ENCODE measurements around the gene JPT1. TPM values are rescaled to one million over a fixed set of nuclear protein-coding genes. Genes with fewer than 3 reads are reported as not detected.

The JPT1 gene
- total and polyA plus RNA-seq, 4 donors = 35.1 to 140 (median 97.1) TPM

- peaks cover 0 to 16% (median 5%) of the 10 kb centered on the region in 4 donors for H3K36me3 ChIP-seq (ENCODE audit: control insufficient read depth in 4 of 4, insufficient read depth in 4 of 4, low read length in 4 of 4)
- 80 to 86% methylated on average over 2 of the region's 2 CpGs for WGBS, 2 donors
- H3K4me3 ChIP-seq = no peak overlapping the region
- H3K9ac ChIP-seq (ENCODE audit: insufficient read depth in 1 of 2, low read length in 2 of 2) = no peak overlapping the region
- H3K27ac ChIP-seq (ENCODE audit: low read depth in 1 of 2, low read length in 1 of 2) = no peak overlapping the region
- H3K27me3 ChIP-seq (ENCODE audit: control insufficient read depth in 3 of 3, insufficient read depth in 3 of 3, low read length in 2 of 3) = peaks cover 0 to 4% (median 0%) of the 10 kb centered on the region in 3 donors
- DNase-seq (no peak), ATAC-seq (ENCODE audit: insufficient read depth, low FRiP score) (no peak)
- peaks cover 0 to 12% (median 5%) of the 10 kb centered on the region in 5 donors for H3K4me1 ChIP-seq (ENCODE audit: control insufficient read depth in 5 of 5, insufficient read depth in 5 of 5, low read length in 5 of 5)
- no peaks in the 10 kb centered on the region for H3K9me3 ChIP-seq (ENCODE audit: control insufficient read depth in 4 of 4, insufficient read depth in 3 of 4, low read length in 3 of 4)
- TF ChIP-seq, protein P1, sequence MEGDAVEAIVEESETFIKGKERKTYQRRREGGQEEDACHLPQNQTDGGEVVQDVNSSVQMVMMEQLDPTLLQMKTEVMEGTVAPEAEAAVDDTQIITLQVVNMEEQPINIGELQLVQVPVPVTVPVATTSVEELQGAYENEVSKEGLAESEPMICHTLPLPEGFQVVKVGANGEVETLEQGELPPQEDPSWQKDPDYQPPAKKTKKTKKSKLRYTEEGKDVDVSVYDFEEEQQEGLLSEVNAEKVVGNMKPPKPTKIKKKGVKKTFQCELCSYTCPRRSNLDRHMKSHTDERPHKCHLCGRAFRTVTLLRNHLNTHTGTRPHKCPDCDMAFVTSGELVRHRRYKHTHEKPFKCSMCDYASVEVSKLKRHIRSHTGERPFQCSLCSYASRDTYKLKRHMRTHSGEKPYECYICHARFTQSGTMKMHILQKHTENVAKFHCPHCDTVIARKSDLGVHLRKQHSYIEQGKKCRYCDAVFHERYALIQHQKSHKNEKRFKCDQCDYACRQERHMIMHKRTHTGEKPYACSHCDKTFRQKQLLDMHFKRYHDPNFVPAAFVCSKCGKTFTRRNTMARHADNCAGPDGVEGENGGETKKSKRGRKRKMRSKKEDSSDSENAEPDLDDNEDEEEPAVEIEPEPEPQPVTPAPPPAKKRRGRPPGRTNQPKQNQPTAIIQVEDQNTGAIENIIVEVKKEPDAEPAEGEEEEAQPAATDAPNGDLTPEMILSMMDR (IDR thresholded peaks at IDR 0.05; ENCODE audit: control extremely low read depth, extremely low read depth) = no peak
Observed at GRCh38 chr17:75108193-75108592, 46.1 kb downstream of the JPT1 start.

DNA sequence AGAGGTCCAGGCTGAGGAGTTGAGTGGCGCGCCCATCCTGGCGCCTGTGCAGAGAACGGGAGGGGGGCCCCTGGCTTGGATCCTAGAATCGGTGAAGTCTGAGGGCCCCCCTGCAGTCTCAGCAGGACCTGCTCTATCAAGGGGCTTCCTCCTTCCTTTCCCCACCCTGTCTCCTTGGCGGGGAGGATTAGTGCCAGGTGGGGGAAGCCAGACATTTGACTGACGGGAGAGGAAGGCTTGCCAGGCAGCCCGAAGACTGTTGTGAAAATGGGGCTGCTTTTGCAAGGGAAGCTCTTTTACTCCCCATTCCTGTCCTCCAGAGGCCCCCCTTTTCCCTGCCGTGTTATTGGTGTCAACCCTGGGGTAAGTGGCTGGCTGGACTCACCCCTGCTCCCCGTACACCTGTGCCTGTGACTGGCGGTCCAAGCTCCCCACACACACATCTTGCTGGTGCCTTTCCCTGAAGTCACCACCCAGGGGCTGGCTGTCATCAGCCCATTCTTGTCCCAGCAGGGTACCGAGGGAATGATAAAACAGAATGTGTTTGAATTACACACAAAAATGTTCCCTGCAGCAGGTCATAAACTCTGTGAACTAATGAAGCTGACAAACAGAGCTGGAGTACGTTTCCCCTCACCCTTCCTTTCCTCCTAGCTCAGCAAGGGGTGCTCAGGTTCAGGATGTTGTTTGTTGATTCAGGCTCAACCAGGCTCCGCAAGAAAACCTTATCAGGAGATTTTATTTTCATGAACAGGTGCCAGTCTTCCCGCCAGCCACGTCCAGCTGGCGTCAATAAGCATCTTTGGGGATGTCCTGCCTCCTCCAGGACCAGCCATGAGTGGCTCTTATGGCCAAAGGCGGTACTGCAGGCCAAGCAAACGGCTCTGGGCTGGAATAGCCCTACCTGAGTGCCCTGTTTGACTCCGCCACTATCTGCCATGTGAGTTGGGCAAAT is 48.9 kb downstream of the JPT1 start:
- peaks cover 0 to 9% (median 0%) of the 10 kb centered on the region in 5 donors for H3K4me1 ChIP-seq (ENCODE audit: control insufficient read depth in 5 of 5, insufficient read depth in 5 of 5, low read length in 5 of 5)
- H3K36me3 ChIP-seq (ENCODE audit: control insufficient read depth in 4 of 4, insufficient read depth in 4 of 4, low read length in 4 of 4) = peaks cover 0 to 16% (median 8%) of the 10 kb centered on the region in 4 donors
- TF ChIP-seq, protein P1 (IDR thresholded peaks at IDR 0.05; ENCODE audit: control extremely low read depth, extremely low read depth) = peak; percentile 45
- no peak overlapping the region for H3K4me3 ChIP-seq
- no peak overlapping the region for H3K9ac ChIP-seq (ENCODE audit: insufficient read depth in 1 of 2, low read length in 2 of 2)
- WGBS, 2 donors = 56 to 64% methylated on average over 20 of the region's 20 CpGs
- peaks cover 0 to 4% (median 0%) of the 10 kb centered on the region in 3 donors for H3K27me3 ChIP-seq (ENCODE audit: control insufficient read depth in 3 of 3, insufficient read depth in 3 of 3, low read length in 2 of 3)
- H3K9me3 ChIP-seq (ENCODE audit: control insufficient read depth in 4 of 4, insufficient read depth in 3 of 4, low read length in 3 of 4) = peaks cover 0 to under 1% (median 0%) of the 10 kb centered on the region in 4 donors
- ATAC-seq (ENCODE audit: insufficient read depth, low FRiP score) (peak; percentile 58), DNase-seq (no peak)
- peak overlapping the region in 1 of 2 donors; percentile 1 for H3K27ac ChIP-seq (ENCODE audit: low read depth in 1 of 2, low read length in 1 of 2)

GRCh38 chr17:75103601-75104554 is 50.4 kb downstream of the JPT1 start:
- Histone ChIP-seq H3K9ac (ENCODE audit: insufficient read depth in 1 of 2, low read length in 2 of 2) (no peak overlapping the region), H3K4me3 (no peak overlapping the region), H3K4me1 (ENCODE audit: control insufficient read depth in 5 of 5, insufficient read depth in 5 of 5, low read length in 5 of 5) (peaks cover 0 to 7% (median 0%) of the 10 kb centered on the region in 5 donors), H3K9me3 (ENCODE audit: control insufficient read depth in 4 of 4, insufficient read depth in 3 of 4, low read length in 3 of 4) (peaks cover 0 to 6% (median 0%) of the 10 kb centered on the region in 4 donors), H3K36me3 (ENCODE audit: control insufficient read depth in 4 of 4, insufficient read depth in 4 of 4, low read length in 4 of 4) (peaks cover 0 to 20% (median 15%) of the 10 kb centered on the region in 4 donors), H3K27me3 (ENCODE audit: control insufficient read depth in 3 of 3, insufficient read depth in 3 of 3, low read length in 2 of 3) (peaks cover 0 to 3% (median 0%) of the 10 kb centered on the region in 3 donors), H3K27ac (ENCODE audit: low read depth in 1 of 2, low read length in 1 of 2) (peak overlapping the region in 1 of 2 donors; percentile 64)
- DNase-seq = no peak
- TF ChIP-seq, protein P1 (IDR thresholded peaks at IDR 0.05; ENCODE audit: control extremely low read depth, extremely low read depth) = no peak
- ATAC-seq (ENCODE audit: insufficient read depth, low FRiP score) = no peak
- 82 to 91% methylated on average over 13 to 14 of the region's 14 CpGs for WGBS, 2 donors

Data from lung (tissue), 12 donors.